Measurements from ENCODE around the gene FBLN5. TPM values are rescaled to one million over a fixed set of nuclear protein-coding genes. Genes with fewer than 3 reads are reported as not detected.
A peak's percentile ranks its signal among the peaks of the same experiment; 100 is the strongest.
"Not testable (repeated sequence)": the region's sequence is repeated elsewhere in the genome, so short reads cannot be mapped to it uniquely, and the experiment has no call there.

The FBLN5 gene
- total RNA-seq, 1 experiment from 2014 or later = under 0.01 TPM

DNA sequence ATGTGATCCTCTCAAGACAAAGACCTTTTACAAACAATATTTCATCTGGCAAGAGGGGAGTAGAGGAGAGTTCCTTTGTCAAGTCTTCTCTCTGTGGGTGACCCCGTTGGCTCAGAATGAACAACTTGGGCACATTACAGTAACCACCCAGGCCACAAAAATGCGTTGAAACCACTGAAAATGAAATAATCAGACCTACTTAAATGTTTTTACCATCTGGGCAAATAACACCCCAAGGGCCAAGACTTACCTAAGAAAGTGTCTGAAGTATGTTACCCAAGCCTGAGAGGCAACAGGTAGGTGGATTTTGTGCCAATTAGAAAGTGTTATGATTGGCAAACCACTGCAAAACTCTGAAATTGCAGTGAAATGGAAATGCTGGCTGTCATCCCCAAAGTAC lies 81.4 kb downstream of the FBLN5 start:
- DNase-seq (ENCODE audit: low read depth) = peak; percentile 9

DNA sequence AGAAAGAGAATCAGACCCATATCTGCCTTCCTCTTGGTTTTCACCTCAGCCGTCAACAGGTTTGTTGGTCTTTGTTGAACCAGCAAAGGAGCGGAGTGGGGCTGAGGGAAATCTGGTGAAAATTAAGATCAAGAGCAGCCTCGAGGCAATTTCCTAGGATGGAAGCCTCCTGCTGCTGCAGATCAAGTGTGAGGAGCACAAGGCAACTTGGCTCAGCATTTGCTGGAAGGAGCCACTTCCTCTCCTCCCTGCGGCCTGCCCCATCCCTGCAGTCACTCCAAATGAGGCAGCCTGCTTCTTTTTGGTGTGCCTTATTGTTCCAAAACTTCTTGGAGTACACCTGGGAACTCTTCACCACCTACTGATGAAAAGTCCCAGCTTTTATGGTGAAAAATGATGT lies 85.1 kb downstream of the FBLN5 start:
- DNase-seq (ENCODE audit: low read depth) = no peak

DNA sequence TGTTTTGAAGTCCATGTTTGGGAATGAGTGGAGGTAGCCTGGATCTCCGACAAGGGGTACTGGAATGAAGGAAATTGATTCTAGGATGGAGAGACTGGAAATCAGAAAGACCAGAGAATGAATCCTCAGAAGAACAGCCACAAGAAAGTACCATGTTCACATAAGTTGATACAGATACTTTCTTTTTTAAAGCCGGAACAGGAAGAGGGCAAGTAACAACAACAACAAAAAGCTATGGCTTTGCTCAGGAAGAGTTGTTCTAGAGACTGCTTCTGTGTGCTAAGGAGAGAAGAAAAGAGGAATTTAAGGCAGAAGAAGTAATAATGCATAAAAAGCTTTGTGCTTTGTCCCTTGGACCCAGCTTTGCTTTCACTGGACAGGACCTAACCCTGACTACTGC lies 86.4 kb downstream of the FBLN5 start:
- no peak for DNase-seq (ENCODE audit: low read depth)

DNA sequence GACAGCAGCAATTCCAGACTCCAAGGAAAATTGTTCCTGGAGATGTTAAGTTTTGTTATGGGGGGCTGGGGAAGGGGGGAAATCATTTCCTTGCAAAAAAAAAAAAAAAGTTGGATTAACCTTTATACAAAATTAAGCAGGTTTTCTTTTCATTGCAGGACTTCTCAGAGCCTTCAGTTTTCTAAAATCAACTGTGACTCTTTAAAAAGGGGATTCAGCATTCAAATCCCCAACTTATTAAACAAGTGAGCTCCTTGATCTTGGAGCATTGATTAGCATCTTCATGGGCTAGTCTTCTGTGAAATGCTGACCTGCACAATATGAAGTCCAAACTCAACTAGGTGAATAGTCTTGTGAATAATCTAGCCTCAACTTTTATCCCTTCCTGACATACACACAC lies 87.3 kb downstream of the FBLN5 start:
- DNase-seq (ENCODE audit: low read depth) = no peak

DNA sequence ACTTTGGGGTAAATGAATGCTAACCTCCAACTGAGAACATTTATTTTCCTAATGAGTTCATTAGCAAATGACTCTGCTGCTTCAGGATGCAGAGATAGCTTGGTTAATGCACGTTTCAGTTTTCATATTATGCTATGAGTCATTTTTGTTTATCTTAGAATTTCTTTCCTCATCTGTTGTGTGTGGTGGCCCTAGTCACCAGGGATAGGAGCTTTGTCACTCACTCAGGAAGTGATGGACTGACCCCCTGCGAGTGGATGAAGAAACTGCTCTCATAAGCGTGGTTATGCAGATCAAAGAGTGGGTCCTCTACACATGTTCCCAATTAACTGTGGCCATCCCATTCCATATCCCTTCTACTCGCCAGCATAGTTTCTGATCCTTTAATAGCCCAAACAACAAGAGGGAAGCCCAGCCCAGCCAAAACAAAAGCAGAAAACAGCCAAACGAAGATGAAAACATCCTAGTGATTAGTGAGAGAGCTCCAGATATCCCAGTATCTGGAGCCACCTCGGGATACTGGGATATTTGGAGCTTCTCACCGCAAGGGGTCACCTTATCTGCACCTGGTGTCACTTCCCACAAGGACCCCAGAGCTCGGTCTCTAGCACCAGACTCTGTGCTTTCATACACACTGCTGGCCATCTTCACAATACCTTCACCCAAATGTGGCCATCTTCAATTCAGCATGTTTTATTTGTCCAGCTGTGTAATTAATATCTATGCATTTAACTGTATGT lies 88.8 kb downstream of the FBLN5 start:
- DNase-seq (ENCODE audit: low read depth) = peak; percentile 62

DNA sequence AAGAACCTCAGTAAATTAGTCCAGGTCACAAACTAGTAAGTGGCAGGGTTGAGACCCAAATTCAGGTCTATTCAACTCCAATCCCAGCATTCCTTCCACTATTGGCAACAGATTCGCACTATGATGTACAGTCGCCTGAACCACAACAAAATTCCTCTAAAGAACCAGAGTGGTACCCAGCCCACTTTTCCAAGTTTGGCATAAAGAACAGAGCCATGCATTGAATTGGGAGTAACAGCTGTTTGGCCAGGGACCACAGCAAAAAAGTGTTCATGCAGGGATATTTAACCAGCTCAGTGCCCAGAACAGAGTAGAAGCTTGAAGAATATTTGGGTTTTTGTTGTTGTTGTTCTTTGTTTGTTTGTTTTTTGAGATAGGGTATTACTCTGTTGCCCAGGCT lies 89.9 kb downstream of the FBLN5 start:
- DNase-seq (ENCODE audit: low read depth) = no peak

DNA sequence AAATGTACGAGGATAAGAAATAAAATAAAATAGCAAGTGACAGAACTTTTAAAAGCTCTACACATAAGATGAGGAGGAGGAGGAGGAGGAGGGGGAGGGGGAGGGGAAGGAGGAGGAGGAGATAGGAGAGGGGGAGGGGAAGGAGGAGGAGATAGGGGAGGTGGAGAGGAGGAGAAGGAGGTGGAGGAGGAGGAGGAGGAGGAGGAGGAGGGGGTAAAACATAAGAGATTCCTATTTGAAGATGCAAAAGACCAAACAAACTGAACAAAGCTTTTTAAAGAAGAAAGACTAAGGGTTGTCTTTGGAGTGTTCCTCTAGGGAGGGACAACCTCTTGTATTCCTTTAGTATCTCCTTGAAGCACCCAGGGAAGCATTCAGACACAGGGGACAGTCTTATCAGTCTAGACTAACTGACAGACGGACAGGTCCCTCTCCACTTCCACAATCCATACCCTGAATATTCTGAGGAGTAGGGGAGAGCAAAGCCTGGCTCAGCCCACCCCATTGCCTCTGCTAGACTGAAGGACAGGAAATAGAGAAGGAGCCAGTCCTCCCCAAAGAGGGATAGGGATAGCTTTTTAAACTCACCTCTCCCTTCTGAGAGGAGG lies 93.1 kb downstream of the FBLN5 start:
- no peak for DNase-seq (ENCODE audit: low read depth)

DNA sequence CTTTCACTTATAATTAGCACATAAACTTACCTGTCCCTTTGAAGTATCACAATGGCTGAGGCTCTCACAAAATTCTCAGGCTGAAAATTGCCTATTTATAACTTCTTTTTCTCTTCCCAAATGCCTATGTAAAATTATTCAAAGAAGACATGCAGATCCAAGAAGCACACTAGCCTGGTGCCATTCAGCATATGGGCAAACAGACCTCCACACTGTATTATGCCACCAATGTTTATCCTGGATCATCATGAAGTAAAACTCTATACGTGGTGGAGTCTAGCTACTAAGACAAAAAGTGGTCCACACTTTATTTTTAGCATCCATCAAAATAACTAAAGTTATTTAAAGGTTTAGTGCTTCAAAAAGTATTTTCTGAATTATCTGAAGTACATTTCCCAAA lies 95.9 kb downstream of the FBLN5 start:
- DNase-seq (ENCODE audit: low read depth) = no peak

DNA sequence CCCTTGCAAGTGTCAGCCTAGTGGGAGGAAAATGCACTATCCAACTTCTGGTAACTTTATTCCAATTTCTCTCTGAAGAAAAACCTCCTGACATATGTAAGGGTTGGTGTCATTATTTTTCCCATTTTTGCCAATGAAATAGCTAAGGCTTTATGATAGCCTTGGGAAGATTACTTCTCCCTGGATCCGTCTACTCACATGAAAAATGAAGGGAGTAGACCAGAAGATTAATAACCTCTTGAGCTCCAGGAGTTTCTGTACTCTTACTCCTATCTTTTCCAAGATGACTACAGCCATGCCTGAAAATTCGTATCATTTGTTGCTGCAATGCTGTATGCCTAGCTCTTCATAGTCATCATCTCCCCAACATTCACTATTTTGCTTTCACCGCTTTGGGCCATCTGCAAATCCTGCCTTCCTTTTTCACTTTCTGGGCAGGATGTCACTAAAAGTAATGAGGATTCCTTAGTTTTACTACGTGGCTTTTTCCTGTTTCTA lies 98.9 kb downstream of the FBLN5 start:
- no peak for DNase-seq (ENCODE audit: low read depth)

DNA sequence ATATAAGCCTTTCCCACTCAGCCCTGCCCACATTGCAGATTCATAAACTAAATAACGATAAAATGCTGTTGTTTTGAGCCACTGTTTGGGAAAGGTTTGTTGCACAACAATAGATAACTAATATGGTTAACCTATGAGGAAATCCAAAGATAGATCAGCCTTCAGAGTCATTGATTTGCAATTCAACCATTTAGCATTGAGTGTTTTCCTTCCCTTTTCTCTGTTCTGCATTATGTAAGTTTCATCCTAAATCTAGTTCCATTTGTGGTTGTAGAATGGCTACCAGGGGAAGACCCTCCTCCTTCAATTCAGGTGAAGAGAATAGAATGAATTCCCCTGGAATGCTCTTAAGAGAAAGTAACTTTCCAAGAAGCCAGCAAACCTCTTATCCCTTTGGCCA lies 99.8 kb downstream of the FBLN5 start:
- no peak for DNase-seq (ENCODE audit: low read depth)

DNA sequence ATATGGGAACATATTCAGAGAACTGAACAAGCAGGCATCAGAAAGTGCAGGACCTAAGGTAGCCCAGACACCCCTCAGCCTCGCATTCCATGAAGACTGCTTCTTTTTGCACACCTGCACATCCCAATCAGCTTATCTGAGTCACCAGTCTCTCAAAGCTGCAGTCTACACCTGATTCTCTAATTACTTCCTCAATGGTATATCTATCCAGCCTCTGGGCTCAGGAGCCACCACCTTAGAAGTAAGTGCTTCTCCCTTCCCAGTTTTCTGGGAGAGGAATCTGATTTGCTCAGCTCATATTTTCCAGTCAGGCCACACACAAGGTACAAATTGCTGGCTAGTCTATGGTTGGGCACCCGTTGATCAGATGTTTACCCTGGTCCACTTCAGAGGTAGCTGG lies 101.8 kb downstream of the FBLN5 start:
- DNase-seq (ENCODE audit: low read depth) = no peak

DNA sequence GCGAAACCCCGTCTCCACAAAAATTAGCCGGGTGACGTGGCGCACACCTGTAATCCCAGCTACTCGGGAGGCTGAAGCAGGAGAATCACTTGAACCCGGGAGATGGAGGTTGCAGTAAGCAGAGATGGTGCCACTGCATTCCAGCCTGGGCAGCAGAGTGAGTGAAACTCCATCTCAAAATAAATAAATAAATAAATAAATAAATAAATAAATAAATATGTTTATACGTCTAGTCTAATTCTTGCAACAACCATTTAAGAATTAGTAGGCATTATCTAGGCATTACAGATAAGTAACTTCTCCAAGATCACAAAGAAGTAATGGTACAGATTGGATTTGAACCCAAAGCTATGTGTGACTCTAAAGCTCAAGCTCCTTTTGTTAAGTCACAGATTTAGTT lies 102.4 kb downstream of the FBLN5 start:
- not testable (repeated sequence) for DNase-seq (ENCODE audit: low read depth)

DNA sequence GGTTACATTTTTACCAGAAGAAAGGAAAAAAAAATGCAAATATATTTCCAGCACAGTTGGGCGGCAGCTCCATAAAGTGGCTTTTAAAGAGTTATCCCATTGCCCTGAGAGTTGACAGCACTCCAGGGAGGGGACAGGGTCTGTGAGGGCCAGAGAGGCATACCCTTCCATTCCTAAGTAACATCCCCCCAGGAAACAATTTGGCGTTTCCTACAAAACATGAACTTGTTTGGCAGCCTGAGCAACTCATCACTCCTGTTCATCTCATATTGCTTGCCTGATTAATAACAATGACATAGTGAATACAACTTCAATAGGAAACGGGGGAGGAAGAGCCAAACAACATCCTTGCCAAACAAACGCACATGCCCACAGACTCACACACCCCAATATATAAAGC lies 103.5 kb downstream of the FBLN5 start:
- DNase-seq (ENCODE audit: low read depth) = no peak

DNA sequence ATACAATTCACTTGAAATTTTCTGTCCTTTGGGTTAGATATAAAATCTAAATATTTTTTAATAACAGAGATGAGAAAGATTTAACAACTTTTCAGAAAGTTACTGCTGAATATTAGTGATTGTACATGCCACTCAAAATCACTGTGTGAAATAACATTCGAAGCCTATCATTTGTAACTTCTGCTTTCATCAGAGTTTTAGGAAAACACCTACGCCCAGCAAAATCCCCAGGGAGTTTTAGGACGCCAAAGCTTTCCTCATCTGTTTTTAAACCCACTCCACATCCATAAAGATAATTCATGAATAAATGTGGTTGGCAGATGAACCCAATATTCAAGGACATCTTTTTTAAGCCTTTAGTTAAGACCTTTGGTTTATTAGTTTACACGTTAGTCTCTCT lies 104.1 kb downstream of the FBLN5 start:
- DNase-seq (ENCODE audit: low read depth) = no peak

DNA sequence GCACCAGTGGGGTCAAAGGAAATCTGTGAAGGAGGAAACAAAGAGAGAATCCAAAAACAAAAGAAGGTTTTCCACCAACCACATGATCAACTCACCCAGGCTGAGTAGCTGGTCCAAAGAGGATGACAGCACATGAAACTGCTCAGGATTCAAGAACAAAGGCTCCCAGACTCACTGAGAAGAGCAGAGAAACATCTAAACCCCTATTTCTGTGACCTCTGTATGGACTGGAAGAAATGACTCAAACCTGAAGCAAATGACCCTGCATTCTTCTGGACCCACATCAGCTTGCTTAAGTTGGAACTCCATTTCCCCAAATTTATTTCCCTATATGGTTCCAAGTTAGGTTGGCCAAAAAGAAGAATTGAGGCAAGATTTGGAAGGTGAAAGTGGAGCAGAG lies 106.4 kb downstream of the FBLN5 start:
- no peak for DNase-seq (ENCODE audit: low read depth)

DNA sequence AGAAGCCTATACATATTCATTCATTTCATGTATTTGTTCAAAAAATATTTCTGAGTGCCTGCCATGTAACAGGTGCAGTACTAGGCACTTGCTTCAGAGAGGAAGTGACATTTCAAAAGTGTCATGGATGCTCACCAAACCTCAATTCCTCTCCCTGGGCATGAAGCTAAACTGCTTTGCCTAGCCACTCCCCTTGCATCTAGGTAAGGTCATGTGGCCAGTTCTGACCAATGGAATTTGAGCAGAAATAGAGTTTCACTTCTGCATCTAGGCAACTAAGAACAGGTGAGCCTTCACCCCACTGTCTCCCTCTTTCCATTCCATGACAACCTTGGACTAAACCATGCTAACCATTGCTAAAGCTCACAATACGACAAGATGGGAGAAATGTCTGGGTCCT lies 107.7 kb downstream of the FBLN5 start:
- no peak for DNase-seq (ENCODE audit: low read depth)

DNA sequence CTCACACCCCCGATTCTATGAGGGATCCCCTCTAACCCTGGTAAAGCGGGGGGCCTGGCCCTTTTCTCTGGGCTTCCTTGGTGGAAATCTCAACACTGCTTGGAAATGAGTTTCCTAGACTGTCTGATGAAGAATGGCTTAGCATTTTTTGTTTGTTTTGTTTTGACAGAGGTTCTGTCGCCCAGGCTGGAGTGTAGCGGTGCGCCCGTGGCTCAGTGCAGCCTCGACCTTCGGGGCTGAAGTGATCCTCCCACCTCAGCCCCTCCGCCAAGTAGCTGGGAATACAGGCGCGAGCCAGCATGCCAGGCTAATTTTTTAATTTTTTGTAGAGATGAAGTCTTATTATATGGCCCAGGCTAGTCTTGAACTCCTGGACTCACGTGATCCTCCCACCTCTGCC lies 110.4 kb downstream of the FBLN5 start:
- no peak for DNase-seq (ENCODE audit: low read depth)

DNA sequence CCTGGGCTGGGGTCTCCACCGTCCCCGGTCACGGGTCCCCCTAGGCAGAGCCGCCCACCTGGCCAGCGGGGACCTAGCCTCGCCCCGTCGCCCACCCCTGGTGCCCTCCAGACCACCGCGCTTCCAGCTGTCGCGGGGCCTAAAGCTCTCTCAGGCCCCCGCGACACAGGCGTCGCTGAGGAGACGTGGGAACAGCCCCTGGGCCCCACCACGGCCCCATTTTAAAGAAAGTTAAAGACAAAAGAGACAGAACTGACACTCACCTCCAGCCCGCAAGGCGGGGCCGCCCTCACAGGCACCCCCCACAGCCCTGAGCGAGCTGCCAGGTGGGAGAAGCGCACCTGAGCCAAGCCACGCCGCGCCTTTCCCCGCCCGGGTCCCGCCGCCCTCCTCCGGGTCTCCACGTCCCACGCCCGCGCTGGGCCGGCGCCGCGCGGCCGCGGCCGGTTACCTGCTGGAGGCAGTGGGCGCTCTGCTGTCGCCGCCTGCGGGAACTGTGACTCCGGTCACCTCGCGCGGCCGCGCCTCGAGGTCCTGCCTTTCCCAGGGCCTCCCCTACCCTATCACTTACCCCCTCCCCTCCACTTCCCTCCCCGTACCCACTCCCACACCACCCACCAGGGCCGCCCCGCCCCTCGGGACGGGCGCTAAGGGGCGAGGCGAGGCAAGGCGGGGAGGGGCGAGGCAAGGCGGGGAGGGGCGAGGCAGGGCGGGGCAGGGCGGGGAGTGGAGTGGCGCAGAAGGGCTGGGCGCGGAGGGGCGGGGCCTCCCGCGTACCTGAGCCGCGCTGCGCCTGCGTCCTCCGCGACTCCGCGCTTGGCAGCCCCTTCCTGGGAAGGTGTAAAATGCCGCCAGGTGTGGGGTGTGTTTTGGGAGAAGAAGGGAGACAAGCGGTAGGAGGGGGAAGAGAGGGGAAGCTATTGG lies 111.3 kb downstream of the FBLN5 start:
- no peak for DNase-seq (ENCODE audit: low read depth)

DNA sequence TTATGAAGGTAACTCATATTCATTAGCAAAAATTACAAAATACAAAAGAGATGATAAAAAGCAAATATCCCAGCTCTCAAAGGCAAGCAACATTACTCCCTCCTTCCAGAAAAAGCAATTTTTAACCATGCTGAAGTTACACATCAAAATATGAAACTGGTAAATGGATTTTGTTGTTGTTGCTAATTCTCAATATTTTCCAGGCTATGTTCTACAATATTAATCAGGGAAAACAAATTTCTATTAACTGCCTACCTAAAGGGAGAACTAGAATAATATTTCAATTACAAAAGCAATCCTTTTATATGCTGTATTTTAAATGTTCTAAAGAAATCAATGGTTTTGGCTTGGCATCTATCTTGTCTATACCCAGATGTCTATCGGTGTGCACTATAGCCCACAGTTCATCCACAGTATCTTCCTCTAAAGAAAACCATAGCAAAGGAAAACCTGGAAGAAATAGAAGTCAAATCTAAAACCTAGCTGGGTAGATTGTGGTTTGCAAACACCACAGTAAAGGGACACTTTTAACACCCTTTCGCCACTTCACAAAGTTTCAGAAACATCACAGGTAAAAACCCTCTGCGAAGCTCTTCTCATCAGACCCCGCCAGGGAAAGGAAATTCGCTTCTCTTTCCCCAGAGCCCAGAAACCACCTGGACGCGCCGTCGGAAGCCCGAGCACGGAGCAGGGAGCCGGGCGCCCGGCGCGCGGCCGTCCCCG lies 112.1 kb downstream of the FBLN5 start:
- no peak for DNase-seq (ENCODE audit: low read depth)

DNA sequence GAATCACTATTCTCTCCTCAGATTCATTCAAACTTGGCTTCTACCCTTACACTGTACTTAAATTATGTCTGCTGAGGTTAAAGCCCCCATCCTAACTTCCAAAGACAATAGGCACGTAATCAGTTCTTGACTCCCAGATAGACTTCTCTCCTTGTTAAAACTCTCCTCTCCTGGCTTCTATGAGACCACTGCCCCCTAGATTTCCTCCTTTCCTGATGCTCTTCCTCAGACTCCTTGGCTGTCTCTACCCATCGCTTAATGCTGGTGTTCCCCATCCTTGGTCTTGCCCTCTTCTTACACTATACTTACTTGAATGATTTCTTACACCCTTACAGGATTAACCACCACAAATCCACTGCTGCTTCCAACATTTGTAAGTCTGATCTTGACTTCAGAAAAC lies 112.9 kb downstream of the FBLN5 start:
- no peak for DNase-seq (ENCODE audit: low read depth)

DNA sequence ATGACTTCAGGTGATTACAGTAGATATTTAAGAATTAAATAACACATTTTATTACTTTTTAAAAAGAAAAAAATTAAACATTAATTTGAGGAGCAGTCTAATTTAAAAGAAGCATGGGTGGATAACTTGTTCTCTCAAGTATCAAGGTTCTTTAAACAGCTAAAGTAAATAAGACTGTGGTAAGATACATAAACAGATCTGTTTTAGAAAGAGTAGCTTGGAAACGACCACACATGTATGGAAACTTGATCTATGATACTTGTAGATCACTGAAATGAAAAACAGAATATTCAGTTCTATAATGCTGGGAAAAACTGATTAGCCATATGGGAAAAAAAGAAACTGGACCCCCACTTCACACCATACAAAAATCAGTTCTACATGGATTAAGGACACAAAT lies 116.2 kb downstream of the FBLN5 start:
- no peak for DNase-seq (ENCODE audit: low read depth)

DNA sequence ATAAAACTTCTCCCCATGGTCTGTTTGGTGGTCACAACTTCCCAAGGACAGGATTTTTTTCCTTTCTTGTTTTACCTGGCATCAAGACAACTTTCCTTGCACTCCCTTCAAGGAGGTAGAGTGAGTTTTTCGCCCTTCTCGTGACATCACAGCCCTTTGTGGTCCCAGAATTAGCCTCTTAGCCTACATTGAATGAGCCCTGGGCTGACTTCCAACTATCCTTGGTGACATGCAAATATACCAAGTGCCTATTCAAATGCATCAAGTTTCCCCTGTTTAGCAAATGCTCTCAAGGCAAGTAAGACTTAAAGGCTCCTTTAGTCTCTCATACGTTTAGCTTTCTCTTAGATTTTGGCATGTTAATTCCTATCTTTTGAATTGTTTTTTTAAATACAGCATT lies 116.7 kb downstream of the FBLN5 start:
- peak; percentile 0 for DNase-seq (ENCODE audit: low read depth)

Data from RPMI7951 (cell line).